Activated T-cell treated with anti-CD3 and anti-CD28 coated beads for 24 hours (primary cell): Measurements from ENCODE around the gene DOCK11.

Source experiments
- DNase-seq: peaks from one replicate; pipeline ENCODE4 v3.0.0-alpha.2; 2020; ENCODE audit warnings: low read depth

The DOCK11 gene

GRCh38 chrX:118502161-118502789 lies 6.7 kb downstream of the DOCK11 start:
- no peak for DNase-seq

GRCh38 chrX:118503260-118504041 lies 7.8 kb downstream of the DOCK11 start:
- DNase-seq: no peak

- DNase-seq: no peak
Measured at GRCh38 chrX:118504581-118504980, 9.0 kb downstream of the DOCK11 start.

- DNase-seq: no peak
Measured at GRCh38 chrX:118506805-118507480, 11.3 kb downstream of the DOCK11 start.

GRCh38 chrX:118507766-118508165 lies 12.2 kb downstream of the DOCK11 start:
- DNase-seq: no peak

GRCh38 chrX:118508221-118508620 lies 12.6 kb downstream of the DOCK11 start:
- no peak for DNase-seq

GRCh38 chrX:118508635-118509034 lies 13.0 kb downstream of the DOCK11 start:
- DNase-seq: no peak

GRCh38 chrX:118510111-118510510 lies 14.5 kb downstream of the DOCK11 start:
- no peak for DNase-seq

GRCh38 chrX:118513120-118513898 lies 17.7 kb downstream of the DOCK11 start:
- no peak for DNase-seq

GRCh38 chrX:118519411-118520215 lies 24.0 kb downstream of the DOCK11 start:
- DNase-seq: no peak

- no peak for DNase-seq
Measured at GRCh38 chrX:118520216-118521206, 24.9 kb downstream of the DOCK11 start.

- no peak for DNase-seq
Measured at GRCh38 chrX:118521435-118521834, 25.8 kb downstream of the DOCK11 start.

- no peak for DNase-seq
Measured at GRCh38 chrX:118522230-118522926, 26.8 kb downstream of the DOCK11 start.

- DNase-seq: no peak
Measured at GRCh38 chrX:118523920-118524319, 28.3 kb downstream of the DOCK11 start.

- DNase-seq: no peak
Measured at GRCh38 chrX:118524344-118524743, 28.7 kb downstream of the DOCK11 start.

- no peak for DNase-seq
Measured at GRCh38 chrX:118525174-118525730, 29.6 kb downstream of the DOCK11 start.

GRCh38 chrX:118526149-118526548 lies 30.5 kb downstream of the DOCK11 start:
- no peak for DNase-seq

- peak; percentile 32 for DNase-seq
Measured at GRCh38 chrX:118528071-118528737, 32.6 kb downstream of the DOCK11 start.
